BE2C (cell line): Measurements from ENCODE around the gene ATP7B.

Experiments used
- DNase-seq: peaks from one replicate; pipeline ENCODE4 v3.0.0-alpha.2; 2020
- H3K27me3 ChIP-seq: fragments of 250-450 bp; sonication (Bioruptor Pico); 2 replicates; pipeline ENCODE4 v1.5.1; 2020; ENCODE audit warnings: mild to moderate bottlenecking
- H3K36me3 ChIP-seq: fragments of 250-450 bp; sonication (Bioruptor Pico); 2 replicates; pipeline ENCODE4 v1.5.1; 2020; ENCODE audit warnings: mild to moderate bottlenecking
- H3K4me1 ChIP-seq: fragments of 250-450 bp; sonication (Bioruptor Pico); 2 replicates; pipeline ENCODE4 v1.5.1; 2020
- H3K4me3 ChIP-seq: 2 replicates; pipeline ENCODE4 v1.5.1; 2011; ENCODE audit warnings: low read depth, low read length
- H3K9me3 ChIP-seq: fragments of 250-450 bp; sonication (Bioruptor Pico); 2 replicates; pipeline ENCODE4 v1.5.1; 2020
- TF ChIP-seq, protein P1 (sequence below): IDR thresholded peaks from 2 replicates; pipeline ENCODE4 v1.5.1; 2012; ENCODE audit warnings: mild to moderate bottlenecking, low read depth, low read length

Gene ATP7B

DNA sequence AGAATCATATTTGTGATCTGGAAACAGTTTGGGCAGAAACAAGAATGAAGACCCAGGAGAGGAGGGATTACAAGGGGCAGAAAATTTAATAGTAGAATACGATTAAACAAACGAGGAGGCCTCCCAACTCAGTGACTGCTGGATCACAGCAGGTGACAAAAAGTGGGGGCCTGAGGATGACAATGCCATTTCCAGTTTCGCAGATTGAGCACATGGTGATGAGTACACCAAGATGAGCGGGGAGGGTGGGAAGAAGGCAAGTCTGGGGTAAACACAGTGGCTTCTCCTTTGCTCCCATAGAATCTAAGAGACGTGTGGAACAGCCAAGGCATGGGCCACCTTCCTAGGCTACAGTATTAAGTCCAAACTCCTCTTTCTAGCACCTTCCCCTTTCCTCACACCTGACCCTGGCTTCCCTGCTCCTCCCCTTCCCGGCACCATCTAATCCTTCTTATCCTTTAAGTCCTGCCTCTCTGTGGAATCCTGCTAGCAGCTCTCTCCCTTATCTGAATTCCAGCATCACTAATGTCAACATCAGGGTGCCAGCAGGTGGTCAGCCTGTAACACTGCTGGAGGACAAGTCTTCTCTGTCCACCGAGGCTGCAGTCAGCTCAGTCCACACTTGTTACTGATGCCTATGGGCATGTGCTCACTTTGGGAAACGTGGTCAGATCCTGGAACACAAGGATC is 13.5 kb downstream of the ATP7B start:
- Histone ChIP-seq H3K4me3 (no peak overlapping the region), H3K36me3 (no peaks in the 10 kb centered on the region), H3K4me1 (no peaks in the 10 kb centered on the region), H3K9me3 (no peaks in the 10 kb centered on the region), H3K27me3 (0 out of 2 replicates have a peak, but pooled peaks cover 3% of the 10 kb centered on the region)
- no peak for DNase-seq
- TF ChIP-seq, protein P1, sequence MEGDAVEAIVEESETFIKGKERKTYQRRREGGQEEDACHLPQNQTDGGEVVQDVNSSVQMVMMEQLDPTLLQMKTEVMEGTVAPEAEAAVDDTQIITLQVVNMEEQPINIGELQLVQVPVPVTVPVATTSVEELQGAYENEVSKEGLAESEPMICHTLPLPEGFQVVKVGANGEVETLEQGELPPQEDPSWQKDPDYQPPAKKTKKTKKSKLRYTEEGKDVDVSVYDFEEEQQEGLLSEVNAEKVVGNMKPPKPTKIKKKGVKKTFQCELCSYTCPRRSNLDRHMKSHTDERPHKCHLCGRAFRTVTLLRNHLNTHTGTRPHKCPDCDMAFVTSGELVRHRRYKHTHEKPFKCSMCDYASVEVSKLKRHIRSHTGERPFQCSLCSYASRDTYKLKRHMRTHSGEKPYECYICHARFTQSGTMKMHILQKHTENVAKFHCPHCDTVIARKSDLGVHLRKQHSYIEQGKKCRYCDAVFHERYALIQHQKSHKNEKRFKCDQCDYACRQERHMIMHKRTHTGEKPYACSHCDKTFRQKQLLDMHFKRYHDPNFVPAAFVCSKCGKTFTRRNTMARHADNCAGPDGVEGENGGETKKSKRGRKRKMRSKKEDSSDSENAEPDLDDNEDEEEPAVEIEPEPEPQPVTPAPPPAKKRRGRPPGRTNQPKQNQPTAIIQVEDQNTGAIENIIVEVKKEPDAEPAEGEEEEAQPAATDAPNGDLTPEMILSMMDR: no peak

DNA sequence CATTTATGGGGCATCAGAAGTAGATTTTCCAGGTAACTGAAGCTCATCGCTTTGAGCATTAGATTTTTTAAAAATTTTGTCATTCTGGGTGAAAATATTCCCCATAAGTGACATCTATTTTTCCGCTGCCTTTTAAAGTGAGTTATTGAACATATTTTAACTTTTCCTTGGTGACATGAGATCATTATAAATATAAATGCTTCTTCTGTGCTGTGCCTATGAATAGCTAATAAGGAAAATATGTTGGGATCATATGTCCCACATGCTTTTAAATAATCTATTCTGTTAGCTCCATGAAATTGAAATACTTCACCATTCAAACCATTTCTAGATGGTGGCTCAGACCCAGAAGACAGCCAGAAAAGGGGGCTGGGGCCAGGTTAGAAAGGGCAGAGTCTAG is 14.1 kb downstream of the ATP7B start:
- no peak overlapping the region for H3K4me3 ChIP-seq
- no peaks in the 10 kb centered on the region for H3K36me3 ChIP-seq
- no peaks in the 10 kb centered on the region for H3K9me3 ChIP-seq
- no peaks in the 10 kb centered on the region for H3K4me1 ChIP-seq
- TF ChIP-seq, protein P1: no peak
- H3K27me3 ChIP-seq: peaks cover 3% of the 10 kb centered on the region; the same call in 1 of the 2 replicates
- no peak for DNase-seq

DNA sequence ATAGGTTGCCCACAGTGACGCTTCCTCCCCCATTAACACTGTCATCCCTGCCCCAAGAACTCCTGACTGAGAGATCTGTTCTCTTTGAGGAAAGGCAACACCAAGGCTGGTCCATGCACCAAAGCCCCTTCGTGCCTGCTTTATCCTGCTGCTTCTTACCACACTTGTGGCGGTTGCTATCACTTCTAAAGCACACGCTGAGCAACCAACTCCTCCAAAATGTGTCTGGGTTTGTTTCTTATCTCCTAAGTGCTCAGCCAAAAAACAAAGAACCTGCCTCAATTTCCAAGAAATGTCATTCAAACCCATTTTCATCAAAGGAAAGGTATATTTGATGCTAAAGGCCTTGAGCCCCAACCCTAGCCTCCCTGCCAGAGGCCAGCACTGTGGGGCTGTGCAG is 14.6 kb downstream of the ATP7B start:
- Histone ChIP-seq H3K9me3 (no peaks in the 10 kb centered on the region), H3K27me3 (peaks cover 3% of the 10 kb centered on the region; the same call in 1 of the 2 replicates), H3K4me3 (no peak overlapping the region), H3K36me3 (no peaks in the 10 kb centered on the region), H3K4me1 (no peaks in the 10 kb centered on the region)
- TF ChIP-seq, protein P1: no peak
- DNase-seq: no peak

DNA sequence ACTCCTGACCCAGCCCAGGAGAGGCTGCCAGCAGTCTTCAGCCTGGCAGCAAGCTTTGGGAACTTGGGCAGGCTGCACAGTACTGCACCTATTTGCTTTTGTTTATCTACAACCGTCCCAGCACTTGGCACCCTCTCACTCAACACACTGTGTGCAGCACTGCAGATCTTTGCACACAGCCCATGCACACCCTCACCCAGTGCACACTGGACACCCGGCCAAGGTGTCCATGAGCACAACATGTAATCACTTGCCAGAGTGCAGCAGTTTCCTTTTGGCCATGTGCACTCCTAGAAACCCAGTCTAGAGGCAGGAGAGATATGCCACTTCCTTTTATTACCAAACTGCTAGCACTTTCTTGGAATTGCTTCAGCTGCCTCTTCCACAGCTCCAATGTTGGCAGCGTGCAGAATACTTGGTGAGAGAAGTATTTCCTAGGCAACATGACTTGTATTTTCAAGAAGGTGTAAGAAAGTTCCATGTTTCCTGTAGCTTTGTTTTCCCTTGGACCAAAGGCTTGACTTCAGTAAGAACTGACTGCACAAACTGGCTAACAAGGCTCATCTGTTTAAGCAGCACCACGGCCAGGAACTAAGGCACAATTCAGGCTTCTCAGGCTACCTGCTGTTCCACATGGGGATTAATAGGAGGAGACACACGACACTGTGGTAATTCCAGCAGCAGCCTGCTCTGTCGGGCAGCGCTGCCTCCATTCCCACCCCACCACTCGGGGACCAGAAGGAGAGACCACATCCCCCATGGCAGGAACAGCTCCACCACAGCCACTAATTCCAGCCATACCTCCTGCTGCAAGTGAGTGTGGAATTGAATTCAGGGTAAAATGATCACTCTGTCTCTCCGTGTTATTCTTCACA is 15.3 kb downstream of the ATP7B start:
- Histone ChIP-seq H3K4me3 (no peak overlapping the region), H3K36me3 (no peaks in the 10 kb centered on the region), H3K9me3 (no peaks in the 10 kb centered on the region), H3K27me3 (peaks cover 3% of the 10 kb centered on the region; the same call in 1 of the 2 replicates), H3K4me1 (no peaks in the 10 kb centered on the region)
- no peak for DNase-seq
- TF ChIP-seq, protein P1: no peak

DNA sequence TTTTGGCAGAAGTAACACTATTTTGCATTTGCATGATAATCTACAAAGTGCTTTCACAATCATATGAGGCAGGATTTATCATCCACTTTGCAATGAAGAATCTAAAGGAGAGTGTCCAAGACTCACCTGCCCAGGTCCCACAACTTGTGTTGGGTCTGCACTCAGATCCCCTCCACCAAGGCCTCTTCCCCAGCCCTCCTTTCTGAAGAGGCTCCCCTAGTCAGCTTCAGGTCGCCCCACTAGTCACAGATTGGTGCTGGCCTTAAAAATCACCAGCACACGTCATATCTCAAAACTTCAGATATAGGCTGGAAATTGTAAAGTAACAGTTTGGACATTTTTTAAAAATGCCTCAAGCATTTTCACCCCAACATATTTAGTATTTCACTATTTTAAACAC is 17.5 kb downstream of the ATP7B start:
- no peaks in the 10 kb centered on the region for H3K4me1 ChIP-seq
- H3K27me3 ChIP-seq: peaks cover 3% of the 10 kb centered on the region; the same call in 1 of the 2 replicates
- TF ChIP-seq, protein P1: no peak
- DNase-seq: no peak
- H3K9me3 ChIP-seq: no peaks in the 10 kb centered on the region
- no peaks in the 10 kb centered on the region for H3K36me3 ChIP-seq
- H3K4me3 ChIP-seq: no peak overlapping the region
